GM12878 (cell line): Measurements from ENCODE around the gene FATE1. TPM values are rescaled to one million over a fixed set of nuclear protein-coding genes. Genes with fewer than 3 reads are reported as not detected.

ENCODE experiments used
- ATAC-seq: fragments of 200-7000 bp; cut with Tn5 transposase; 3 replicates; pipeline ENCODE4 v1.9.1; 2020; ENCODE audit warnings: mild to moderate bottlenecking, moderate library complexity
- BruUV-seq: library from RNA; stranded (reverse); fragments of 400-500 nt; replicated peaks from 2 replicates; lab custom pipeline; 2021; lab: Mats Ljungman, UMichigan
- CTCF ChIA-PET: fragments of 300-600 bp; sonication (Branson Sonifier 250); formaldehyde crosslinking; extraction: SDS; loops from one replicate; lab custom pipeline; 2021; ENCODE audit warnings: inconsistent platforms; lab: Yijun Ruan, JAX
- POLR2A ChIA-PET: fragments of 350-600 bp; formaldehyde crosslinking; extraction: SDS; loops from one replicate; lab custom pipeline; 2021; ENCODE audit warnings: inconsistent platforms; lab: Charles Lee
- RAD21 ChIA-PET: fragments of 300-600 bp; sonication (Branson Sonifier 250); formaldehyde crosslinking; loops from one replicate; lab custom pipeline; 2023; ENCODE audit warnings: antibody characterized with exemption; ENCODE audit not compliant: unreplicated experiment; lab: Charles Lee
- SMC1A ChIA-PET: fragments of 300-600 bp; sonication (Branson Sonifier 250); formaldehyde crosslinking; loops from one replicate; lab custom pipeline; 2023; ENCODE audit not compliant: unreplicated experiment, uncharacterized antibody; lab: Charles Lee
- DNase-seq: peaks from one replicate; pipeline ENCODE4 v3.0.0-alpha.2; 2011; ENCODE audit warnings: low read depth, low spot score
- FAIRE-seq: peaks from 3 replicates; lab custom pipeline; 2011; peaks lifted over from hg19 to GRCh38; lab: Jason Lieb, UNC
- H2AFZ ChIP-seq: 2 replicates; pipeline ENCODE4 v1.6.0; 2011; ENCODE audit warnings: low read depth, low read length, control low read depth; ENCODE audit not compliant: control insufficient read depth
- H3K27ac ChIP-seq: 2 replicates; pipeline ENCODE4 v1.5.1; 2011; ENCODE audit warnings: control low read depth; ENCODE audit not compliant: control insufficient read depth, insufficient read depth
- H3K27me3 ChIP-seq, 2 experiments: replicated peaks in 1 of 2; 2 replicates each; pipeline versions ENCODE4 v1.6.0 to v1.6.1; 2011; ENCODE audit warnings: low read length in 1 of 2; ENCODE audit not compliant: control insufficient read depth in 2 of 2, insufficient read depth in 2 of 2
- H3K36me3 ChIP-seq, 2 experiments: 2 replicates each; pipeline ENCODE4 v1.5.1; 2011; ENCODE audit warnings: low read length in 1 of 2; ENCODE audit not compliant: control insufficient read depth in 2 of 2, insufficient read depth in 2 of 2
- H3K4me1 ChIP-seq: 2 replicates; pipeline ENCODE4 v1.6.1; 2011; ENCODE audit warnings: mild to moderate bottlenecking, low read length, moderate library complexity, mixed read lengths; ENCODE audit not compliant: control insufficient read depth, insufficient read depth
- H3K4me2 ChIP-seq: 2 replicates; pipeline ENCODE4 v1.6.0; 2011; ENCODE audit warnings: control low read depth; ENCODE audit not compliant: control insufficient read depth, insufficient read depth
- H3K4me3 ChIP-seq: fragments of 200-600 bp; sonication (generic); 2 replicates; pipeline ENCODE4 v1.5.1; 2016
- H3K79me2 ChIP-seq: 2 replicates; pipeline ENCODE4 v1.6.0; 2011; ENCODE audit warnings: low read length; ENCODE audit not compliant: control insufficient read depth, insufficient read depth
- H3K9ac ChIP-seq: 2 replicates; pipeline ENCODE4 v1.8.0; 2011; ENCODE audit warnings: low read length, control low read depth, mixed read lengths; ENCODE audit not compliant: control insufficient read depth, insufficient read depth
- H3K9me3 ChIP-seq: replicated peaks from 3 replicates; pipeline ENCODE4 v1.5.1; 2011; ENCODE audit warnings: mild to moderate bottlenecking, low read length; ENCODE audit not compliant: control insufficient read depth, insufficient read depth
- H4K20me1 ChIP-seq: 2 replicates; pipeline ENCODE4 v1.6.0; 2011; ENCODE audit not compliant: control insufficient read depth, insufficient read depth
- GATAD2B ChIP-seq: fragments of 450-650 bp; conservative IDR thresholded peaks from 2 replicates; pipeline ENCODE4 v1.6.1; 2017; ENCODE audit warnings: low read depth, mild to moderate bottlenecking, moderate library complexity
- JUND ChIP-seq: IDR thresholded peaks from 2 replicates; pipeline ENCODE4 v1.6.1; 2012; ENCODE audit warnings: low read depth, mild to moderate bottlenecking, low read length, improper control_type of control experiment, moderate library complexity
- NFYB ChIP-seq: IDR thresholded peaks from 2 replicates; pipeline ENCODE4 v1.6.1; 2011; ENCODE audit warnings: low read depth, mild to moderate bottlenecking, low read length, improper control_type of control experiment, moderate library complexity; ENCODE audit not compliant: insufficient read depth
- RELA ChIP-seq: fragments of 450-650 bp; IDR thresholded peaks from 2 replicates; pipeline ENCODE4 v1.8.0; 2014; ENCODE audit warnings: borderline replicate concordance; ENCODE audit not compliant: partially characterized antibody
- YY1 ChIP-seq: IDR thresholded peaks from 2 replicates; pipeline ENCODE4 v1.6.1; 2011; ENCODE audit warnings: low read depth, mild to moderate bottlenecking, low read length
- ZBTB11 ChIP-seq: fragments of 450-650 bp; formaldehyde crosslinking; IDR thresholded peaks from 2 replicates; pipeline ENCODE4 v1.5.0; 2022; ENCODE audit warnings: mild to moderate bottlenecking, missing genetic modification characterization
- WGBS: methylation state at CpG from one replicate; pipeline ENCODE4 v1.1.6; 2016; ENCODE audit warnings: low lambda C conversion rate; ENCODE audit not compliant: insufficient replicate concordance, insufficient coverage; ENCODE audit errors: missing lambda C conversion rate; 5-methylcytosine and 5-hydroxymethylcytosine counted together
- in situ Hi-C: fragments of 300-500 bp; cut with MboI; formaldehyde crosslinking; loops from 9 replicates; pipeline ENCODE4 v1.14.3; 2018; ENCODE audit warnings: mixed read lengths
- intact Hi-C: fragments of 100-400 bp; cut with micrococcal nuclease; formaldehyde crosslinking; loops from one replicate; pipeline ENCODE4 v1.14.2; 2022; ENCODE audit not compliant: unreplicated experiment
- polyA plus RNA-seq, 11 experiments: library from polyadenylated mRNA; depleted of rRNA in 4 of 11; unstranded in 6 of 11; stranded (reverse) in 5 of 11; fragments of >200 nt; fragmentation: Nextera tagmentation in 4 of 11; fragmentation: Illumina TruSeq in 1 of 11; extraction: Ambion mirVana in 4 of 11; extraction: Trizol in 1 of 11; gene quantifications; 1 replicate in 1 of 11; 2 replicates in 10 of 11; pipeline versions ENCODE4 v1.2.1 to v1.2.3, GENCODE V29; 2011 to 2016; ENCODE audit warnings: inconsistent platforms in 2 of 11, missing spikeins in 2 of 11, low read depth in 1 of 11
- total RNA-seq, 4 experiments: library from RNA; depleted of rRNA in 3 of 4; stranded (reverse); fragments of >200 nt in 3 of 4; fragmentation: Illumina TruSeq in 1 of 4; extraction: Trizol in 1 of 4; gene quantifications; 2 replicates each; pipeline versions ENCODE4 v1.2.1 to v1.2.3, GENCODE V29; 2013 to 2021

Gene FATE1
- total and polyA plus RNA-seq, 10 of the 15 experiments (the other 5 are each of a cell fraction or from before 2014, with no cell fraction given) = 0.26 to 0.28 TPM; not detected in 8

- POLR2A ChIA-PET = no interaction called here
- ATAC-seq = no peak
Observed at GRCh38 chrX:151765026-151765425, 49.2 kb downstream of the FATE1 start.

More at GRCh38 chrX:151765026-151765425, 49.2 kb downstream of the FATE1 start:
- CTCF ChIA-PET = interaction anchor here (1.1 kb wide), 2 partner anchors 12 to 15 kb away, joined by 3 to 5 read pairs; no protein-coding TSS in a partner anchor
- Histone ChIP-seq H3K4me3 (no peak overlapping the region), H3K9me3 (no peaks in the 10 kb centered on the region), H3K36me3 (no peaks in the 10 kb centered on the region)
- TF ChIP-seq ZBTB11 (CRISPR knock-in tag) (no peak), YY1 (no peak), NFYB (no peak), JUND (no peak), RELA (no peak), GATAD2B (no peak)
- TF ChIP-seq, all 136 proteins: peak for 0
- ChIA-PET SMC1A (interaction anchor here (0.5 kb wide), 1 partner anchor 82 kb away, joined by 3 read pairs; no protein-coding TSS in a partner anchor), RAD21 (no interaction called here)
- no peaks in the 10 kb centered on the region for H4K20me1 ChIP-seq
- H3K79me2 ChIP-seq = no peaks in the 10 kb centered on the region
- in situ Hi-C loops (no loop called here), intact Hi-C loops (no loop called here)
- no TSS peak for BruUV-seq
- H3K4me2 ChIP-seq = no peak overlapping the region
- DNase-seq = no peak
- WGBS = 3% methylated on average over 2 of the region's 2 CpGs
- no peak overlapping the region for H3K9ac ChIP-seq
- H3K4me1 ChIP-seq = no peaks in the 10 kb centered on the region
- H3K27me3 ChIP-seq = no peaks in the 10 kb centered on the region
- FAIRE-seq = no peak
- no peak overlapping the region for H2AFZ ChIP-seq
- no peak overlapping the region for H3K27ac ChIP-seq
